GM19240 (cell line): ENCODE measurements around the gene BET1.

Source experiments
- DNase-seq: peaks from one replicate; pipeline ENCODE4 v3.0.0; 2011; ENCODE audit warnings: low spot score; ENCODE audit not compliant: insufficient read length

The BET1 gene

GRCh38 chr7:94012746-94013145, 8.6 kb upstream of the BET1 start:
- DNase-seq, result no peak

- DNase-seq, result no peak
These were observed 7.7 kb upstream of the BET1 start for GRCh38 chr7:94011714-94012353.

- no peak for DNase-seq
These were observed 4.4 kb upstream of the BET1 start for GRCh38 chr7:94008537-94008936.

GRCh38 chr7:94005753-94006152, 1.6 kb upstream of the BET1 start:
- no peak for DNase-seq

GRCh38 chr7:94003446-94004023, 620 bp downstream of the BET1 start:
- DNase-seq, result no peak

- DNase-seq, result no peak
These were observed 2.8 kb downstream of the BET1 start for GRCh38 chr7:94001396-94001795.

- no peak for DNase-seq
These were observed 6.3 kb downstream of the BET1 start for GRCh38 chr7:93997868-93998267.

GRCh38 chr7:93992421-93993110, 11.6 kb downstream of the BET1 start:
- DNase-seq, result no peak

- DNase-seq, result no peak
These were observed 16.9 kb downstream of the BET1 start for GRCh38 chr7:93987297-93987696.

- DNase-seq, result no peak
These were observed 19.1 kb downstream of the BET1 start for GRCh38 chr7:93985101-93985500.

GRCh38 chr7:93984024-93984423, 20.1 kb downstream of the BET1 start:
- DNase-seq, result no peak

- DNase-seq, result no peak
These were observed 22.7 kb downstream of the BET1 start for GRCh38 chr7:93981480-93981874.

GRCh38 chr7:93980744-93981479, 23.2 kb downstream of the BET1 start:
- no peak for DNase-seq

GRCh38 chr7:93977211-93977950, 26.8 kb downstream of the BET1 start:
- no peak for DNase-seq

- no peak for DNase-seq
These were observed 31.0 kb downstream of the BET1 start for GRCh38 chr7:93973134-93973533.

GRCh38 chr7:93972029-93972725, 32.0 kb downstream of the BET1 start:
- DNase-seq, result no peak

- no peak for DNase-seq
These were observed 35.1 kb downstream of the BET1 start for GRCh38 chr7:93968911-93969620.

GRCh38 chr7:93964813-93965212, 39.3 kb downstream of the BET1 start:
- no peak for DNase-seq

GRCh38 chr7:93964262-93964661, 39.9 kb downstream of the BET1 start:
- DNase-seq, result no peak

- no peak for DNase-seq
These were observed 43.2 kb downstream of the BET1 start for GRCh38 chr7:93960986-93961385.
